Loucy (cell line): ENCODE measurements around the gene HMOX2.

ENCODE experiments used
- H2AFZ ChIP-seq: fragments of 200-600 bp; sonication (generic); 2 replicates; pipeline ENCODE4 v1.6.0; 2016; ENCODE audit warnings: antibody characterized with exemption, mild to moderate bottlenecking, low read length, moderate library complexity
- H3F3A ChIP-seq: fragments of 200-600 bp; 2 replicates; pipeline ENCODE4 v1.6.0; 2016; ENCODE audit warnings: antibody characterized with exemption, low read depth, mild to moderate bottlenecking
- H3K27me3 ChIP-seq: fragments of 200-600 bp; sonication (generic); 2 replicates; pipeline ENCODE4 v1.6.1; 2014; ENCODE audit warnings: low read length, mild to moderate bottlenecking; ENCODE audit not compliant: insufficient read depth, poor library complexity, severe bottlenecking
- H3K36me3 ChIP-seq: fragments of 200-600 bp; sonication (generic); 2 replicates; pipeline ENCODE4 v1.6.1; 2016; ENCODE audit warnings: low read length; ENCODE audit not compliant: insufficient read depth
- H3K4me1 ChIP-seq: fragments of 200-600 bp; sonication (generic); 2 replicates; pipeline ENCODE4 v1.5.1; 2014; ENCODE audit warnings: low read length, mild to moderate bottlenecking; ENCODE audit not compliant: insufficient read depth, poor library complexity, severe bottlenecking
- H3K4me2 ChIP-seq: fragments of 200-600 bp; sonication (generic); 2 replicates; pipeline ENCODE4 v1.6.0; 2014; ENCODE audit warnings: antibody characterized with exemption, low read length, low read depth, mild to moderate bottlenecking; ENCODE audit not compliant: poor library complexity, severe bottlenecking
- H3K4me3 ChIP-seq: fragments of 200-600 bp; sonication (generic); 2 replicates; pipeline ENCODE4 v1.5.1; 2014; ENCODE audit warnings: low read length, mild to moderate bottlenecking, mixed read lengths; ENCODE audit not compliant: poor library complexity, severe bottlenecking
- H3K79me2 ChIP-seq: fragments of 200-600 bp; sonication (generic); 2 replicates; pipeline ENCODE4 v1.6.1; 2014; ENCODE audit warnings: low read length; ENCODE audit not compliant: insufficient read depth
- H3K9ac ChIP-seq: fragments of 200-600 bp; sonication (generic); 2 replicates; pipeline ENCODE4 v1.6.0; 2014; ENCODE audit warnings: mild to moderate bottlenecking, low read depth, low read length, moderate library complexity; ENCODE audit not compliant: poor library complexity, severe bottlenecking
- H3K9me2 ChIP-seq: fragments of 200-600 bp; sonication (generic); replicated peaks from 2 replicates; pipeline ENCODE4 v1.6.1; 2016; ENCODE audit warnings: low read depth, low read length, mixed read lengths
- H3K9me3 ChIP-seq: fragments of 200-600 bp; sonication (generic); 2 replicates; pipeline ENCODE4 v1.6.1; 2014; ENCODE audit warnings: mild to moderate bottlenecking, antibody characterized with exemption, low read length, low read depth; ENCODE audit not compliant: insufficient read depth
- H4K20me1 ChIP-seq: fragments of 200-600 bp; sonication (generic); 2 replicates; pipeline ENCODE4 v1.6.0; 2014; ENCODE audit warnings: antibody characterized with exemption, low read length, mild to moderate bottlenecking; ENCODE audit not compliant: insufficient read depth, poor library complexity, severe bottlenecking
- EZH2phosphoT487 ChIP-seq: fragments of 200-600 bp; IDR thresholded peaks from 2 replicates; pipeline ENCODE4 v1.6.1; 2018; ENCODE audit warnings: antibody characterized with exemption, mild to moderate bottlenecking, moderate library complexity, borderline replicate concordance
- TF ChIP-seq, protein P1 (sequence below): fragments of 200-600 bp; sonication (generic); conservative IDR thresholded peaks from 2 replicates; pipeline ENCODE4 v1.5.1; 2014; ENCODE audit warnings: mild to moderate bottlenecking, antibody characterized with exemption, low read length

The HMOX2 gene

DNA sequence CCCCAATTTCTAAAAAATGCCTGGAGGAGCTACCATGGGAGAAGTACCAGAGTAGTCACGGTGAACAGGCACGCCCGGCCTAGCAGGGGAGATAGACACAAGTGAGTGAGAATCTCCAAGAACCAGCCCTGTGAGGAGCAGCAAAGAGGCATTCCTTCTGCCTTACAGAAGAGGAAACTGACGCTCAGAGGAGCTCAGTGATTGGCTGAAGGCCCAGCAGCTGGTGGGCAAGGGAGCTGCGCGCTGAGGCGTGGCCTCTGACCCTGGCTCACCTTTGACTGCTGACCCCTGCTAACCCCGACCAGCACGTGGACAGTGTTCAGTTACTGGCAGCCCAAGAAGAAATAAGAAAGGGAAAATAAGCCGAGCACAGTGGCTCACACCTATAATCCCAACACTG, 81.8 kb downstream of the HMOX2 start:
- no peak overlapping the region for H3K4me3 ChIP-seq
- H3K4me1 ChIP-seq = no peaks in the 10 kb centered on the region
- no peaks in the 10 kb centered on the region for H3K27me3 ChIP-seq
- no peaks in the 10 kb centered on the region for H3K79me2 ChIP-seq
- H4K20me1 ChIP-seq = no peaks in the 10 kb centered on the region
- H3K9me2 ChIP-seq = no peaks in the 10 kb centered on the region
- H2AFZ ChIP-seq = no peak overlapping the region
- no peaks in the 10 kb centered on the region for H3K9me3 ChIP-seq
- no peaks in the 10 kb centered on the region for H3F3A ChIP-seq
- H3K9ac ChIP-seq = no peak overlapping the region
- no peak for TF ChIP-seq EZH2phosphoT487
- TF ChIP-seq, protein P1, sequence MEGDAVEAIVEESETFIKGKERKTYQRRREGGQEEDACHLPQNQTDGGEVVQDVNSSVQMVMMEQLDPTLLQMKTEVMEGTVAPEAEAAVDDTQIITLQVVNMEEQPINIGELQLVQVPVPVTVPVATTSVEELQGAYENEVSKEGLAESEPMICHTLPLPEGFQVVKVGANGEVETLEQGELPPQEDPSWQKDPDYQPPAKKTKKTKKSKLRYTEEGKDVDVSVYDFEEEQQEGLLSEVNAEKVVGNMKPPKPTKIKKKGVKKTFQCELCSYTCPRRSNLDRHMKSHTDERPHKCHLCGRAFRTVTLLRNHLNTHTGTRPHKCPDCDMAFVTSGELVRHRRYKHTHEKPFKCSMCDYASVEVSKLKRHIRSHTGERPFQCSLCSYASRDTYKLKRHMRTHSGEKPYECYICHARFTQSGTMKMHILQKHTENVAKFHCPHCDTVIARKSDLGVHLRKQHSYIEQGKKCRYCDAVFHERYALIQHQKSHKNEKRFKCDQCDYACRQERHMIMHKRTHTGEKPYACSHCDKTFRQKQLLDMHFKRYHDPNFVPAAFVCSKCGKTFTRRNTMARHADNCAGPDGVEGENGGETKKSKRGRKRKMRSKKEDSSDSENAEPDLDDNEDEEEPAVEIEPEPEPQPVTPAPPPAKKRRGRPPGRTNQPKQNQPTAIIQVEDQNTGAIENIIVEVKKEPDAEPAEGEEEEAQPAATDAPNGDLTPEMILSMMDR = no peak
- no peak overlapping the region for H3K4me2 ChIP-seq
- H3K36me3 ChIP-seq = no peaks in the 10 kb centered on the region
